Nephron (organoid): ENCODE measurements around the gene LRP1.
A peak's percentile ranks its signal among the peaks of the same experiment; 100 is the strongest.

Experiments
- H3K27ac Mint-ChIP-seq, 3 experiments: 2 replicates each; pipeline ENCODE4 v1.8.0; 2020; ENCODE audit warnings: mixed read lengths in 3 of 3, mild to moderate bottlenecking in 2 of 3, moderate library complexity in 1 of 3
- H3K27me3 Mint-ChIP-seq: 2 replicates; pipeline ENCODE4 v1.8.0; 2021; ENCODE audit warnings: low read depth, mild to moderate bottlenecking, moderate library complexity, mixed read lengths
- H3K36me3 Mint-ChIP-seq: 2 replicates; pipeline ENCODE4 v1.8.0; 2020; ENCODE audit warnings: low read depth, mixed read lengths
- H3K4me1 Mint-ChIP-seq: 2 replicates; pipeline ENCODE4 v1.8.0; 2020; ENCODE audit warnings: mixed read lengths
- H3K4me3 Mint-ChIP-seq, 3 experiments: 2 replicates each; pipeline ENCODE4 v1.8.0; 2020; ENCODE audit warnings: mild to moderate bottlenecking in 3 of 3, mixed read lengths in 3 of 3, moderate library complexity in 2 of 3
- H3K9me3 Mint-ChIP-seq: 2 replicates; pipeline ENCODE4 v1.8.0; 2020; ENCODE audit warnings: mixed read lengths
- CTCF ChIP-seq, 3 experiments: fragments of 200-600 bp; sonication (generic); IDR thresholded peaks; one replicate each; pipeline ENCODE4 v1.5.0; 2021; ENCODE audit warnings: antibody characterized with exemption in 3 of 3; ENCODE audit not compliant: unreplicated experiment in 3 of 3

LRP1 gene

GRCh38 chr12:57093415-57094207, 34.7 kb upstream of the LRP1 start:
- Mint-ChIP-seq H3K9me3 (no peaks in the 10 kb centered on the region), H3K4me3 (peak overlapping the region; percentile 78 to 82 (median 80)), H3K27ac (peak overlapping the region; percentile 92 to 95 (median 95)), H3K27me3 (no peaks in the 10 kb centered on the region), H3K36me3 (peaks cover 69% of the 10 kb centered on the region), H3K4me1 (peaks cover 79% of the 10 kb centered on the region)
- peak; percentile 41 to 59 (median 49) for TF ChIP-seq CTCF (IDR thresholded peaks at IDR 0.05; ENCODE audit: unreplicated experiment in 3 of 3)

DNA sequence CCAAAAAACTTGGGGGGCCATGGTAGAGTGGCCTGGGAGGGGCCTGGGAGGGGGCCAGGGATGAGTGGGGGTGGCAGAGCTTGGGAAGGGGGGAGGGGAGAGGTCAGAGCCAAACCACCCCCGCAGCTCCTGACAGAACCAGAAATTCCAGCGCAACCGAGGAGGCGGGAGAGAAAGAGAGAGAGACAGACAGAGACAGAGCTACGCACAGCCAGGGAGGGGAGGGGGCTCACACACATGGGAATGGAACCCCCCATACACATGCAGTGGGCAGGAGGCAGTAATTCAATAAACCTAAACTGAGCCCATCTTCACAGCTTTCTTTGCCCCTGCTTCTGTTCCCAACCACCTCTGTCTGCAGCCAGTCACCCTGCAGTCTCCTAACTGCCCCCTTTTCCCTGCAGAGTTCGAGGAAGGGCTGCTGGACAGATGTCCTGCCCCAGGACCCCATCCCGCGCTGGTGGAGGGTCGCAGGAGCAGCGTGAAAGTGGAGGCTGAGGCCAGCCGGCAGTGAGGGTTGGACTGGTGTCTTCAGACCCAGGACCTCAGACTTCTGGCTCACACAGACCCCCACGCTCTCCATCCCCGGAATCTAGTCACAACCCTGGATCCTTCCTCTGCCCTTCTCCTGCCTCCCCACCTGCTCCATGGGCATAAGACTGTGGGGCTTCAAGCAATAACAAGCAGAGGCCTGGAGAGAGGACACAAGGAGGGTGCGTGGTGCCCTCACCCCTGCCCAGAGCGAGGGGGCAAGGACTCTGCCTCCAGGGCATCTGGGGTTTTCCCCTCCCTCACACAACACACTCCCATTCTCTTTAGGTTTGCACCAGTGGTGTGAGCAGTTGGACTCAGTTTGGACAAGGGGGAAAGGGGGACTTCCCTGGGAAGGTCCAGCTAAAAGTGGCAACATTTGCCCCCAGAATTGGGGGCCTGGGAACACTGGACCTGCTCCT, 33.8 kb upstream of the LRP1 start:
- H3K27me3 Mint-ChIP-seq, result no peaks in the 10 kb centered on the region
- no peak for TF ChIP-seq CTCF (IDR thresholded peaks at IDR 0.05; ENCODE audit: unreplicated experiment in 3 of 3)
- peaks cover 78% of the 10 kb centered on the region for H3K36me3 Mint-ChIP-seq
- H3K9me3 Mint-ChIP-seq, result no peaks in the 10 kb centered on the region
- peaks cover 83% of the 10 kb centered on the region for H3K4me1 Mint-ChIP-seq
- peak overlapping the region; percentile 47 to 82 (median 78) for H3K4me3 Mint-ChIP-seq
- peak overlapping the region; percentile 92 to 95 (median 95) for H3K27ac Mint-ChIP-seq

GRCh38 chr12:57095440-57095839, 32.8 kb upstream of the LRP1 start:
- H3K4me1 Mint-ChIP-seq, result peaks cover 76% of the 10 kb centered on the region
- no peaks in the 10 kb centered on the region for H3K27me3 Mint-ChIP-seq
- TF ChIP-seq CTCF (IDR thresholded peaks at IDR 0.05; ENCODE audit: unreplicated experiment in 3 of 3), result no peak
- H3K36me3 Mint-ChIP-seq, result peaks cover 83% of the 10 kb centered on the region
- no peak overlapping the region for H3K4me3 Mint-ChIP-seq
- H3K27ac Mint-ChIP-seq, result peak overlapping the region; percentile 73 to 95 (median 92)
- no peaks in the 10 kb centered on the region for H3K9me3 Mint-ChIP-seq

DNA sequence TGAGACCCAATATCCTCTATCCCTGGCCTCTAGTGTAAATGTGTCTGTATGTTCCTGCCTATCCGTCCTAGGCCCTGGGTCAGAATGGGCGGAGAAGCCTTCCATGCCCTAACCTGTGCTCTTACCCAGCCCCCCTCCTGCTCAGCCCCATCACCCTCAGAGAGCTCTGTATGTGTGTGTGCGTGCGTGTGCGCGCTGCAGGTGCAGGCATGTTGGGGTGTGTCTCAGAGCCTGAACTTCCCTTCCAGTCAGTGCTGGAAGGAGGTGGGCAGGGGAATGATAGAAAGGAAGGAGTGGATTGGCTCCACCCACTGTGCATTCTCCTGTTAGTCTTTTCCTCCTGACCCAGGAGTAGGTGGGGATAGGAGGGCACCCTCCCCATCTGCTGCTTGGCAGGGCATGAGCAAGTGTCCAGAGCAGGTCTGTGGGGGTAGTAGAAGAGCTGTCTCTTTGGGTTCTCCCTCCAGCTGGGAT, 32.1 kb upstream of the LRP1 start:
- peaks cover 69% of the 10 kb centered on the region for H3K4me1 Mint-ChIP-seq
- H3K4me3 Mint-ChIP-seq, result peak overlapping the region in 1 of 3 experiments; percentile 18
- H3K36me3 Mint-ChIP-seq, result peaks cover 76% of the 10 kb centered on the region
- H3K27ac Mint-ChIP-seq, result peak overlapping the region; percentile 73 to 95 (median 92)
- TF ChIP-seq CTCF (IDR thresholded peaks at IDR 0.05; ENCODE audit: unreplicated experiment in 3 of 3), result no peak
- no peaks in the 10 kb centered on the region for H3K9me3 Mint-ChIP-seq
- no peaks in the 10 kb centered on the region for H3K27me3 Mint-ChIP-seq

- H3K9me3 Mint-ChIP-seq, result no peaks in the 10 kb centered on the region
- peak overlapping the region in 2 of 3 experiments; percentile 30 to 92 for H3K27ac Mint-ChIP-seq
- H3K4me1 Mint-ChIP-seq, result peaks cover 62% of the 10 kb centered on the region
- H3K4me3 Mint-ChIP-seq, result no peak overlapping the region
- no peak for TF ChIP-seq CTCF (IDR thresholded peaks at IDR 0.05; ENCODE audit: unreplicated experiment in 3 of 3)
- H3K36me3 Mint-ChIP-seq, result peaks cover 76% of the 10 kb centered on the region
- no peaks in the 10 kb centered on the region for H3K27me3 Mint-ChIP-seq
Observed at GRCh38 chr12:57096748-57097553, 31.3 kb upstream of the LRP1 start.
